Measurements from ENCODE around the gene MTPN.

GRCh38 chr7:135977742-135978066 is 545 bp upstream of the MTPN start:
- TF ChIP-seq POLR2AphosphoS5 (IDR thresholded peaks at IDR 0.05; ENCODE audit: borderline replicate concordance, low read depth, low read length) (no peak), EZH2 (IDR thresholded peaks at IDR 0.05) (no peak)
